H1 (cell line): ENCODE data around the gene STARD3. TPM values are rescaled to one million over a fixed set of nuclear protein-coding genes. Genes with fewer than 3 reads are reported as not detected.

Experiments used
- CTCF ChIA-PET: fragments of 300-600 bp; sonication (Branson Sonifier 250); formaldehyde crosslinking; loops from one replicate; lab custom pipeline; 2021; ENCODE audit not compliant: partially characterized antibody; lab: Charles Lee
- POLR2A ChIA-PET: fragments of 300-600 bp; sonication (Branson Sonifier 250); formaldehyde crosslinking; loops from one replicate; lab custom pipeline; 2021; ENCODE audit warnings: inconsistent platforms; ENCODE audit not compliant: partially characterized antibody; lab: Charles Lee
- DNase-seq, 2 experiments: peaks; one replicate each; pipeline versions ENCODE4 v3.0.0 to v3.0.0-alpha.2; 2010 to 2022; ENCODE audit warnings: low spot score in 2 of 2, low read depth in 1 of 2, mixed read lengths in 1 of 2
- FAIRE-seq: peaks from 2 replicates; lab custom pipeline; 2011; peaks lifted over from hg19 to GRCh38; lab: Jason Lieb, UNC
- H2AFZ ChIP-seq: 2 replicates; pipeline ENCODE4 v1.8.1; 2012; ENCODE audit warnings: low read length, inconsistent platforms
- H2AK5ac ChIP-seq: 2 replicates; pipeline ENCODE4 v1.6.1; 2013; ENCODE audit warnings: low read depth, low read length
- H2BK120ac ChIP-seq: replicated peaks from 2 replicates; pipeline ENCODE3; 2013; ENCODE audit warnings: low read depth, low read length, inconsistent platforms
- H2BK12ac ChIP-seq: 2 replicates; pipeline ENCODE4 v1.6.1; 2013; ENCODE audit warnings: low read depth, low read length
- H2BK15ac ChIP-seq: 2 replicates; pipeline ENCODE4 v1.6.1; 2013; ENCODE audit warnings: low read length
- H2BK20ac ChIP-seq: 2 replicates; pipeline ENCODE4 v1.6.1; 2013; ENCODE audit warnings: low read length
- H2BK5ac ChIP-seq: 2 replicates; pipeline ENCODE4 v1.6.1; 2013; ENCODE audit warnings: low read depth, low read length
- H3K14ac ChIP-seq: 2 replicates; pipeline ENCODE4 v1.6.1; 2013; ENCODE audit warnings: inconsistent platforms; ENCODE audit not compliant: insufficient read length
- H3K18ac ChIP-seq: 2 replicates; pipeline ENCODE4 v1.6.1; 2013; ENCODE audit warnings: low read length; ENCODE audit errors: extremely low read depth
- H3K23ac ChIP-seq: 2 replicates; pipeline ENCODE4 v1.6.1; 2013; ENCODE audit warnings: inconsistent platforms; ENCODE audit not compliant: insufficient read length
- H3K23me2 ChIP-seq: 2 replicates; pipeline ENCODE4 v1.6.1; 2013; ENCODE audit warnings: low read depth, low read length
- H3K27ac ChIP-seq: 2 replicates; pipeline ENCODE4 v1.6.1; 2011; ENCODE audit warnings: low read depth, low read length, inconsistent platforms
- H3K27me3 ChIP-seq, 4 experiments: replicated peaks in 1 of 4; 1 replicate in 1 of 4; 2 replicates in 3 of 4; pipeline versions ENCODE4 v1.6.1 to v1.8.1; 2011 to 2013; ENCODE audit warnings: low read length in 3 of 4, mild to moderate bottlenecking in 3 of 4, inconsistent platforms in 2 of 4, mixed read lengths in 2 of 4, moderate library complexity in 1 of 4; ENCODE audit not compliant: control insufficient read depth in 3 of 4, insufficient read depth in 3 of 4; ENCODE audit errors: extremely low read depth in 1 of 4
- H3K36me3 ChIP-seq, 4 experiments: 2 replicates each; pipeline versions ENCODE4 v1.6.1 to v1.8.1; 2011 to 2013; ENCODE audit warnings: mild to moderate bottlenecking in 4 of 4, low read length in 3 of 4, moderate library complexity in 2 of 4, control low read depth in 1 of 4, inconsistent platforms in 1 of 4; ENCODE audit not compliant: insufficient read depth in 4 of 4, control insufficient read depth in 2 of 4
- H3K4ac ChIP-seq: replicated peaks from 2 replicates; pipeline ENCODE3; 2013; ENCODE audit warnings: low read length, low read depth, mixed read lengths, inconsistent platforms; ENCODE audit not compliant: insufficient read length
- H3K4me1 ChIP-seq, 4 experiments: replicated peaks in 1 of 4; 1 replicate in 1 of 4; 2 replicates in 3 of 4; pipeline versions ENCODE4 v1.6.1 to v1.8.1; 2011 to 2013; ENCODE audit warnings: low read length in 3 of 4, inconsistent platforms in 2 of 4, mixed read lengths in 1 of 4; ENCODE audit not compliant: insufficient read depth in 4 of 4, control insufficient read depth in 3 of 4
- H3K4me2 ChIP-seq, 2 experiments: 2 replicates each; pipeline versions ENCODE4 v1.6.1 to v1.8.1; 2011 to 2013; ENCODE audit warnings: low read depth in 2 of 2, low read length in 2 of 2, control low read depth in 1 of 2, inconsistent platforms in 1 of 2, mild to moderate bottlenecking in 1 of 2; ENCODE audit not compliant: insufficient read depth in 1 of 2
- H3K4me3 ChIP-seq, 4 experiments: fragments of 200-600, 300-600 bp in 1 of 4; sonication (generic), shearing (Covaris generic), sonication (Bioruptor Twin) in 1 of 4; 2 replicates each; pipeline versions ENCODE4 v1.5.1 to v1.8.1; 2011 to 2016; ENCODE audit warnings: low read length in 4 of 4, low read depth in 3 of 4, control low read depth in 2 of 4, inconsistent platforms in 2 of 4, mild to moderate bottlenecking in 2 of 4, mixed read lengths in 1 of 4, moderate library complexity in 1 of 4; ENCODE audit not compliant: insufficient read depth in 2 of 4; ENCODE audit errors: extremely low read depth in 1 of 4
- H3K56ac ChIP-seq: replicated peaks from 2 replicates; pipeline ENCODE3; 2013; ENCODE audit warnings: low read depth, mild to moderate bottlenecking, mixed read lengths, low read length, inconsistent platforms; ENCODE audit not compliant: insufficient read length
- H3K79me1 ChIP-seq: 2 replicates; pipeline ENCODE4 v1.6.1; 2013; ENCODE audit warnings: low read depth, low read length, control low read depth
- H3K79me2 ChIP-seq, 2 experiments: 2 replicates each; pipeline versions ENCODE4 v1.6.1 to v1.8.1; 2012 to 2013; ENCODE audit warnings: low read length in 2 of 2, mild to moderate bottlenecking in 2 of 2, inconsistent platforms in 1 of 2; ENCODE audit not compliant: insufficient read depth in 2 of 2, control insufficient read depth in 1 of 2
- H3K9ac ChIP-seq, 4 experiments: replicated peaks in 1 of 4; 1 replicate in 1 of 4; 2 replicates in 3 of 4; pipeline versions ENCODE4 v1.6.1 to v1.8.1; 2011 to 2013; ENCODE audit warnings: low read depth in 3 of 4, low read length in 3 of 4, control low read depth in 2 of 4, mild to moderate bottlenecking in 2 of 4, moderate library complexity in 2 of 4, inconsistent platforms in 1 of 4; ENCODE audit errors: extremely low read depth in 1 of 4
- H3K9me3 ChIP-seq, 2 experiments: 2 replicates each; pipeline versions ENCODE4 v1.6.1 to v1.8.1; 2012 to 2013; ENCODE audit warnings: mild to moderate bottlenecking in 2 of 2, moderate library complexity in 2 of 2, control low read depth in 1 of 2, inconsistent platforms in 1 of 2, low read depth in 1 of 2, low read length in 1 of 2, mixed read lengths in 1 of 2; ENCODE audit not compliant: insufficient read depth in 2 of 2
- H4K20me1 ChIP-seq, 2 experiments: replicated peaks in 1 of 2; 2 replicates each; pipeline versions ENCODE3 to v1.8.1; 2011 to 2013; ENCODE audit warnings: inconsistent platforms in 2 of 2, low read length in 2 of 2, mild to moderate bottlenecking in 1 of 2; ENCODE audit not compliant: insufficient read depth in 2 of 2, control insufficient read depth in 1 of 2
- H4K5ac ChIP-seq: 2 replicates; pipeline ENCODE4 v1.6.1; 2013; ENCODE audit warnings: low read length, low read depth, mixed read lengths, inconsistent platforms; ENCODE audit not compliant: insufficient read length
- H4K8ac ChIP-seq: 2 replicates; pipeline ENCODE4 v1.8.0; 2013; ENCODE audit warnings: mild to moderate bottlenecking, moderate library complexity, low read length, inconsistent platforms; ENCODE audit not compliant: insufficient read depth; ENCODE audit errors: extremely low read depth
- H4K91ac ChIP-seq: replicated peaks from 2 replicates; pipeline ENCODE3; 2013; ENCODE audit warnings: low read length, mixed read lengths, inconsistent platforms; ENCODE audit not compliant: insufficient read length
- ASH2L ChIP-seq: fragments of 200-600, 300-600 bp; sonication (generic); IDR thresholded peaks from one replicate; pipeline ENCODE4 v1.7.1; 2017; ENCODE audit warnings: low read length
- KDM4A ChIP-seq: IDR thresholded peaks from one replicate; pipeline ENCODE4 v1.7.1; 2012; ENCODE audit warnings: low read depth, mild to moderate bottlenecking, moderate library complexity, low read length, inconsistent platforms; ENCODE audit not compliant: severe bottlenecking
- RBBP5 ChIP-seq: IDR thresholded peaks from 2 replicates; pipeline ENCODE4 v1.7.1; 2012; ENCODE audit warnings: low read depth, mild to moderate bottlenecking, inconsistent platforms, low read length, moderate library complexity, borderline replicate concordance
- SIN3A ChIP-seq, 2 experiments: IDR thresholded peaks in 1 of 2; conservative IDR thresholded peaks in 1 of 2; 2 replicates each; pipeline ENCODE4 v1.6.1; 2011 to 2012; ENCODE audit warnings: low read length in 2 of 2, improper control_type of control experiment in 1 of 2, low read depth in 1 of 2, mild to moderate bottlenecking in 1 of 2
- WGBS, 2 experiments: shearing (Covaris generic) in 1 of 2; methylation state at CpG; one replicate each; pipeline versions ENCODE4 v1.1.6 to v1.1.7; 2013 to 2015; ENCODE audit warnings: low lambda C conversion rate in 2 of 2, mixed read lengths in 2 of 2, inconsistent platforms in 1 of 2, low coverage in 1 of 2, missing lambda C conversion rate in 1 of 2; ENCODE audit not compliant: insufficient replicate concordance in 2 of 2, insufficient coverage in 1 of 2, insufficient read length in 1 of 2; ENCODE audit errors: extremely low coverage in 1 of 2, missing lambda C conversion rate in 1 of 2; 5-methylcytosine and 5-hydroxymethylcytosine counted together
- polyA plus RNA-seq, 7 experiments: library from polyadenylated mRNA; depleted of rRNA in 3 of 7; stranded (reverse) in 5 of 7; unstranded in 2 of 7; fragments of >200 nt in 5 of 7; fragments of 200-250 nt in 2 of 7; gene quantifications; 1 replicate in 5 of 7; 2 replicates in 1 of 7; 4 replicates in 1 of 7; pipeline versions ENCODE4 v1.2.1 to v1.2.3, GENCODE V29; 2011 to 2013; ENCODE audit warnings: missing spikeins in 2 of 7, mixed read lengths in 2 of 7
- total RNA-seq: library from RNA; stranded (reverse); fragmentation: NEBNext Ultra II Directional; extraction: Animal tissue kit (Norgen Biotek cat#: 25700); gene quantifications from 2 replicates; pipeline ENCODE4 v1.2.1, GENCODE V29; 2021

The STARD3 gene
- total and polyA plus RNA-seq, 2 of the 8 experiments (the other 6 are each of a cell fraction or from before 2014, with no cell fraction given) = 47.6 to 80.3 TPM

DNA sequence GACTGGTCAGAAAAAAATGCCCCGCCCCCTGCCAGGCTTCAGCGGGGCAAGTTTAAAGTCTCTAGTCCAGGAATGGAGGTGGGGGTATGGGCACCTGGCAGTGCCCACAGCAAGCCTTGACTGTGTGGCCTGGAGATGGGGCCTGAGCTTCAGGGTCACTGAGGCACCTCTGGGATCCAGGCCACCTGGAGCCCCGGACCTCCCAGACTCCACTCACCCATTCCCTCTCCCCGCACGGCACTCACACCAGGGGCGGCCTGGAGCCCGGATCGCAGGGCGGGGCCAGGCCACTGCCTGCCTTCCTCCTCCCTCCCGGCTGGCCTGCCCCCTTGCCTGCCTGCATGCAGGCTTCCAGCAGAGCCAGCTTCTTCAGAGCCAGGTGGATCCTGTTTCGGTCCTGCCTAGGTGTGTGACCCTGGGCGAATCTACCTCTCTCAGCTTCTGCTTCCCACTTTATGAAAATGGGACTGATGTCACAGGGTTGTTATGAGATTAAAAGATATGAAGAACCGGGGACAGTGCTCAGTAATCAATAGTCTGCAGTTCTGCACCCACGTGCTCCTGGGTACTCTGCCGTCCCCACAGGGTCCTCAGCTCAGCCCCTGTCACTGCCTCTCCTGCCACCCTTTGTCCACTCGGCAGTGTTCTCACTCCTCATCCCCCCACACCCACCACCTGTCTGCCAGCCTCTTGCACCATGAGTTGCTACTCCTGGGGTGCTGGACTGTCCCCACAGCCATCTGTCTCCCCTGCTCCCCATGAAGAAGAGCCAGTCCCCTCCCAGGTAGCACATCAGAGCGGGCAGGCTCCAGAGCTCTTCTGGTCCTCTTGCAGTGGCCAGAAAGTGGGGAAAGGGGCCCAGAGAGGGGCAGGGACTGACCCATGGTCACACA, 27.0 kb downstream of the STARD3 start:
- H3K18ac ChIP-seq = peak overlapping the region; percentile 98
- H3K27ac ChIP-seq = peak overlapping the region; percentile 26; the same call in 1 of the 2 replicates
- H3K14ac ChIP-seq = no peak overlapping the region
- H2BK20ac ChIP-seq = peak overlapping the region; percentile 80
- H3K79me2 ChIP-seq = no peaks in the 10 kb centered on the region
- POLR2A ChIA-PET = interaction anchor here (0.6 to 32.5 kb wide), 8 partner anchors 10 to 771 kb away, joined by 3 to 708 read pairs (median 4); partner anchors contain the start of genes ERBB2, PGAP3, PPP1R1B and STARD3
- H3K4me2 ChIP-seq = peak overlapping the region; percentile 54 to 67
- H4K8ac ChIP-seq = no peak overlapping the region; the same call in 1 of the 2 replicates
- peaks cover 11% of the 10 kb centered on the region; the same call in 1 of the 2 replicates for H3K23me2 ChIP-seq
- peak overlapping the region in 1 of 4 experiments; percentile 50; a peak in 2 of 8 replicates for H3K4me3 ChIP-seq
- H2BK15ac ChIP-seq = peak overlapping the region; percentile 55; the same call in 1 of the 2 replicates
- H2BK120ac ChIP-seq = no peak overlapping the region
- H3K4ac ChIP-seq = peak overlapping the region; percentile 89
- no peak overlapping the region for H3K23ac ChIP-seq
- CTCF ChIA-PET = interaction anchor here (0.6 to 52.4 kb wide), 13 partner anchors 8 to 786 kb away, joined by 3 to 1885 read pairs (median 4); partner anchors contain the start of genes ERBB2, PGAP3, PPP1R1B and STARD3
- H4K5ac ChIP-seq = no peak overlapping the region
- H3K27me3 ChIP-seq = peaks cover 0 to 13% (median 4%) of the 10 kb centered on the region in 4 experiments; a peak in 4 of 7 replicates
- no peaks in the 10 kb centered on the region for H4K20me1 ChIP-seq
- H3K56ac ChIP-seq = no peak overlapping the region
- no peak overlapping the region for H2AFZ ChIP-seq
- TF ChIP-seq ASH2L = peak; percentile 19
- TF ChIP-seq RBBP5 = 0 out of 2 replicates have a peak, but pooled peaks have one; percentile 49
- no peak for TF ChIP-seq SIN3A (conservative IDR thresholded peaks at IDR 0.05 in 1 of 2, IDR thresholded peaks at IDR 0.05 in 1 of 2; ENCODE audit: low read depth in 1 of 2, low read length in 2 of 2)
- peak; percentile 32 for TF ChIP-seq KDM4A
- H4K91ac ChIP-seq = peak overlapping the region; percentile 92
- H3K79me1 ChIP-seq = no peaks in the 10 kb centered on the region
- H2AK5ac ChIP-seq = peak overlapping the region; percentile 32; the same call in 1 of the 2 replicates
- DNase-seq (peak in 1 of 2 experiments; percentile 85), FAIRE-seq (no peak)
- peak overlapping the region; percentile 21; the same call in 1 of the 2 replicates for H2BK12ac ChIP-seq
- peak overlapping the region in 1 of 4 experiments; percentile 2; a peak in 2 of 7 replicates for H3K9ac ChIP-seq
- WGBS, 2 experiments = 16% methylated on average over 17 of the region's 17 CpGs; no CpG with 5 or more reads in 1 of the 2 experiments
- peaks cover 0 to 48% (median 43%) of the 10 kb centered on the region in 4 experiments; a peak in 6 of 7 replicates for H3K4me1 ChIP-seq
- H3K9me3 ChIP-seq = no peaks in the 10 kb centered on the region
- peak overlapping the region; percentile 79; the same call in 1 of the 2 replicates for H2BK5ac ChIP-seq
- H3K36me3 ChIP-seq = peaks cover 0 to 9% (median 2%) of the 10 kb centered on the region in 4 experiments; a peak in 3 of 8 replicates
